ENCODE results near the gene MYH16.
"Not testable (repeated sequence)": the region's sequence is repeated elsewhere in the genome, so short reads cannot be mapped to it uniquely, and the experiment has no call there.

- not testable (repeated sequence) for TF ChIP-seq NR2F6 (CRISPR knock-in tag; IDR thresholded peaks at IDR 0.05); PTRF (tag; IDR thresholded peaks at IDR 0.05); PHF8 (IDR thresholded peaks at IDR 0.05; ENCODE audit: borderline replicate concordance, low read length); ZBTB34 (CRISPR knock-in tag; IDR thresholded peaks at IDR 0.05); RFX1 (IDR thresholded peaks at IDR 0.05); REST (IDR thresholded peaks at IDR 0.05; ENCODE audit: borderline replicate concordance); REST (CRISPR knock-in tag; IDR thresholded peaks at IDR 0.05; ENCODE audit: low read depth)
- 0 out of 4 replicates have a peak, but pooled peaks have one; percentile 28 to 52 for TF ChIP-seq NRF1 (conservative IDR thresholded peaks at IDR 0.05 in 1 of 2, IDR thresholded peaks at IDR 0.05 in 1 of 2)
Observed at GRCh38 chr7:99224263-99224898, 48.3 kb upstream of the MYH16 start.

Measured in K562 (cell line).